ACC112 (cell line): Measurements from ENCODE around the gene LRRK1.

Source experiments
- H2AFZ ChIP-seq: fragments of 200-600 bp; sonication (generic); one replicate; pipeline ENCODE4 v1.6.0; 2017; ENCODE audit warnings: antibody characterized with exemption, low read length; ENCODE audit not compliant: unreplicated experiment
- H3K27ac ChIP-seq: fragments of 200-600 bp; sonication (generic); 2 replicates; pipeline ENCODE4 v1.5.1; 2014; ENCODE audit warnings: low read depth, mild to moderate bottlenecking, antibody characterized with exemption, low read length, moderate library complexity
- H3K27me3 ChIP-seq: fragments of 200-600 bp; sonication (generic); 2 replicates; pipeline ENCODE4 v1.6.1; 2014; ENCODE audit warnings: mild to moderate bottlenecking, antibody characterized with exemption, low read length, moderate library complexity, mixed read lengths; ENCODE audit not compliant: insufficient read depth
- H3K36me3 ChIP-seq: fragments of 200-600 bp; sonication (generic); 2 replicates; pipeline ENCODE4 v1.6.1; 2016; ENCODE audit warnings: mild to moderate bottlenecking, antibody characterized with exemption, low read length, moderate library complexity, mixed read lengths; ENCODE audit not compliant: insufficient read depth
- H3K4me1 ChIP-seq: fragments of 200-600 bp; sonication (generic); one replicate; pipeline ENCODE4 v1.6.1; 2016; ENCODE audit warnings: low read length, mixed read lengths; ENCODE audit not compliant: insufficient read depth, unreplicated experiment, control insufficient read depth
- H3K4me3 ChIP-seq: fragments of 200-600 bp; sonication (generic); 2 replicates; pipeline ENCODE4 v1.5.1; 2014; ENCODE audit warnings: mild to moderate bottlenecking, low read depth, low read length
- H3K79me2 ChIP-seq: fragments of 200-600 bp; sonication (generic); one replicate; pipeline ENCODE4 v1.6.0; 2016; ENCODE audit warnings: low read length; ENCODE audit not compliant: control insufficient read depth, unreplicated experiment, insufficient read depth

The LRRK1 gene

GRCh38 chr15:100998630-100999029, 79.5 kb downstream of the LRRK1 start:
- Histone ChIP-seq H3K4me1 (peaks cover 19% of the 10 kb centered on the region), H3K4me3 (no peak overlapping the region), H3K79me2 (no peaks in the 10 kb centered on the region), H3K27ac (no peak overlapping the region), H3K27me3 (no peaks in the 10 kb centered on the region), H2AFZ (no peak overlapping the region), H3K36me3 (peaks cover 7% of the 10 kb centered on the region)

- Histone ChIP-seq H3K36me3 (peaks cover 10% of the 10 kb centered on the region), H3K4me1 (peaks cover 19% of the 10 kb centered on the region), H3K27ac (no peak overlapping the region), H3K79me2 (no peaks in the 10 kb centered on the region), H3K4me3 (no peak overlapping the region), H2AFZ (no peak overlapping the region), H3K27me3 (no peaks in the 10 kb centered on the region)
Measured at GRCh38 chr15:100999369-100999768, 80.2 kb downstream of the LRRK1 start.

- Histone ChIP-seq H3K36me3 (peaks cover 19% of the 10 kb centered on the region), H3K4me3 (no peak overlapping the region), H3K27ac (no peak overlapping the region), H3K4me1 (peaks cover 19% of the 10 kb centered on the region), H2AFZ (no peak overlapping the region), H3K79me2 (no peaks in the 10 kb centered on the region), H3K27me3 (no peaks in the 10 kb centered on the region)
Measured at GRCh38 chr15:101000271-101000681, 81.1 kb downstream of the LRRK1 start.

GRCh38 chr15:101001056-101001455, 81.9 kb downstream of the LRRK1 start:
- Histone ChIP-seq H2AFZ (no peak overlapping the region), H3K36me3 (peaks cover 22% of the 10 kb centered on the region), H3K27me3 (no peaks in the 10 kb centered on the region), H3K27ac (no peak overlapping the region), H3K4me1 (peaks cover 19% of the 10 kb centered on the region), H3K4me3 (no peak overlapping the region), H3K79me2 (no peaks in the 10 kb centered on the region)

- Histone ChIP-seq H3K36me3 (peaks cover 22% of the 10 kb centered on the region), H3K4me1 (peaks cover 22% of the 10 kb centered on the region), H3K79me2 (no peaks in the 10 kb centered on the region), H3K27ac (no peak overlapping the region), H2AFZ (no peak overlapping the region), H3K27me3 (no peaks in the 10 kb centered on the region), H3K4me3 (no peak overlapping the region)
Measured at GRCh38 chr15:101001796-101002195, 82.6 kb downstream of the LRRK1 start.

- H3K79me2 ChIP-seq: no peaks in the 10 kb centered on the region
- no peak overlapping the region for H3K4me3 ChIP-seq
- no peak overlapping the region for H2AFZ ChIP-seq
- H3K27me3 ChIP-seq: no peaks in the 10 kb centered on the region
- no peak overlapping the region for H3K27ac ChIP-seq
- H3K36me3 ChIP-seq: peaks cover 22% of the 10 kb centered on the region
- peaks cover 19% of the 10 kb centered on the region for H3K4me1 ChIP-seq
Measured at GRCh38 chr15:101003081-101003480, 83.9 kb downstream of the LRRK1 start.

GRCh38 chr15:101003706-101004105, 84.5 kb downstream of the LRRK1 start:
- no peak overlapping the region for H3K4me3 ChIP-seq
- H3K79me2 ChIP-seq: no peaks in the 10 kb centered on the region
- no peak overlapping the region for H2AFZ ChIP-seq
- peaks cover 22% of the 10 kb centered on the region for H3K36me3 ChIP-seq
- no peaks in the 10 kb centered on the region for H3K27me3 ChIP-seq
- no peak overlapping the region for H3K27ac ChIP-seq
- H3K4me1 ChIP-seq: peaks cover 19% of the 10 kb centered on the region

- no peak overlapping the region for H3K27ac ChIP-seq
- H3K36me3 ChIP-seq: peaks cover 22% of the 10 kb centered on the region
- peaks cover 15% of the 10 kb centered on the region for H3K4me1 ChIP-seq
- H3K27me3 ChIP-seq: no peaks in the 10 kb centered on the region
- no peak overlapping the region for H2AFZ ChIP-seq
- no peak overlapping the region for H3K4me3 ChIP-seq
- H3K79me2 ChIP-seq: no peaks in the 10 kb centered on the region
Measured at GRCh38 chr15:101004500-101004899, 85.3 kb downstream of the LRRK1 start.

- Histone ChIP-seq H3K27ac (no peak overlapping the region), H3K4me3 (no peak overlapping the region), H3K79me2 (no peaks in the 10 kb centered on the region), H2AFZ (no peak overlapping the region), H3K36me3 (peaks cover 22% of the 10 kb centered on the region), H3K27me3 (no peaks in the 10 kb centered on the region), H3K4me1 (peaks cover 8% of the 10 kb centered on the region)
Measured at GRCh38 chr15:101004986-101005747, 86.0 kb downstream of the LRRK1 start.

- H2AFZ ChIP-seq: no peak overlapping the region
Measured at GRCh38 chr15:101006931-101007691, 88.0 kb downstream of the LRRK1 start.

More at GRCh38 chr15:101006931-101007691, 88.0 kb downstream of the LRRK1 start:
- H3K27me3 ChIP-seq: no peaks in the 10 kb centered on the region
- H3K79me2 ChIP-seq: no peaks in the 10 kb centered on the region
- H3K4me3 ChIP-seq: no peak overlapping the region
- peaks cover 20% of the 10 kb centered on the region for H3K36me3 ChIP-seq
- H3K27ac ChIP-seq: no peak overlapping the region
- peaks cover 11% of the 10 kb centered on the region for H3K4me1 ChIP-seq
